ENCODE results near the gene FERMT2. TPM values are rescaled to one million over a fixed set of nuclear protein-coding genes. Genes with fewer than 3 reads are reported as not detected.

FERMT2 gene
- total RNA-seq = 94.8 and 97.1 TPM in 2 replicates

GRCh38 chr14:52950898-52951680, at the start of gene FERMT2:
Gene FERMT2 (minus strand): TSS chr14:52951050. CDS start chr14:52950568, 482 bp downstream.

Other genes starting within 250 kb of the FERMT2 start
- gene PSMC6, start 243.8 kb downstream of the FERMT2 start, total RNA-seq = 126 and 176 TPM in 2 replicates
- gene STYX, start 220.9 kb downstream of the FERMT2 start, total RNA-seq = 25.7 TPM in 2 replicates
- 44.2 and 46.2 TPM in 2 replicates for gene GNPNAT1, start 159.4 kb downstream of the FERMT2 start, total RNA-seq
- 7.8 and 13.8 TPM in 2 replicates for gene DDHD1, start 202.3 kb upstream of the FERMT2 start, total RNA-seq

Measured in epithelial cell of umbilical artery (primary cell).